Epithelial cell of proximal tubule (primary cell): ENCODE data around the gene COL6A5. TPM values are rescaled to one million over a fixed set of nuclear protein-coding genes. Genes with fewer than 3 reads are reported as not detected.

Source experiments
- DNase-seq: peaks from one replicate; pipeline ENCODE4 v3.0.0-alpha.2; 2011; ENCODE audit warnings: low read depth
- H3K4me3 ChIP-seq: 2 replicates; pipeline ENCODE4 v1.5.1; 2011; ENCODE audit warnings: low read depth, mild to moderate bottlenecking, low read length
- CTCF ChIP-seq: conservative IDR thresholded peaks from 2 replicates; pipeline ENCODE4 v1.5.1; 2012; ENCODE audit warnings: low read depth, mild to moderate bottlenecking, low read length
- total RNA-seq: library from RNA; depleted of rRNA; stranded (reverse); fragments of >200 nt; gene quantifications from 2 replicates; pipeline ENCODE4 v1.2.3, GENCODE V29; 2015

The COL6A5 gene
- total RNA-seq, 1 donor from 2014 or later: not detected

- H3K4me3 ChIP-seq: no peak overlapping the region
- no peak for DNase-seq
- TF ChIP-seq CTCF: no peak
Observed at GRCh38 chr3:130462089-130462488, 116.6 kb downstream of the COL6A5 start.

- DNase-seq: no peak
- no peak overlapping the region for H3K4me3 ChIP-seq
- no peak for TF ChIP-seq CTCF
Observed at GRCh38 chr3:130463221-130463620, 117.7 kb downstream of the COL6A5 start.

- no peak for TF ChIP-seq CTCF
- DNase-seq: no peak
- no peak overlapping the region for H3K4me3 ChIP-seq
Observed at GRCh38 chr3:130465521-130465920, 120.0 kb downstream of the COL6A5 start.

- no peak for TF ChIP-seq CTCF
- H3K4me3 ChIP-seq: no peak overlapping the region
- no peak for DNase-seq
Observed at GRCh38 chr3:130468311-130468710, 122.8 kb downstream of the COL6A5 start.

- DNase-seq: peak; percentile 10
- no peak for TF ChIP-seq CTCF
Observed at GRCh38 chr3:130470126-130470525, 124.7 kb downstream of the COL6A5 start.

GRCh38 chr3:130473416-130473815, 127.9 kb downstream of the COL6A5 start:
- no peak overlapping the region for H3K4me3 ChIP-seq
- no peak for TF ChIP-seq CTCF
- DNase-seq: peak; percentile 23

More at GRCh38 chr3:130470126-130470525, 124.7 kb downstream of the COL6A5 start:
- H3K4me3 ChIP-seq: no peak overlapping the region

- DNase-seq: no peak
- no peak overlapping the region for H3K4me3 ChIP-seq
- peak; percentile 54 for TF ChIP-seq CTCF
Observed at GRCh38 chr3:130480736-130481135, 135.3 kb downstream of the COL6A5 start.
